GM23338 (cell line): ENCODE measurements around the gene CCDC187.

Source experiments
- CREB1 ChIP-seq: fragments of 250-450 bp; sonication (Bioruptor Pico); IDR thresholded peaks from 2 replicates; pipeline ENCODE4 v1.5.0; 2020; ENCODE audit warnings: low read depth, mild to moderate bottlenecking, moderate library complexity
- CTCF ChIP-seq, 2 experiments: fragments of 200-600 bp in 1 of 2; sonication (generic) in 1 of 2; conservative IDR thresholded peaks; 2 replicates each; pipeline versions ENCODE4 v1.5.1 to v1.6.1; 2016 to 2017; ENCODE audit warnings: antibody characterized with exemption in 2 of 2, low read depth in 2 of 2, mild to moderate bottlenecking in 2 of 2, moderate library complexity in 1 of 2
- ETS1 ChIP-seq: IDR thresholded peaks from 2 replicates; pipeline ENCODE4 v1.6.1; 2016; ENCODE audit warnings: antibody characterized with exemption
- EZH2 ChIP-seq: fragments of 200-600 bp; sonication (generic); IDR thresholded peaks from one replicate; pipeline ENCODE4 v1.8.0; 2017; ENCODE audit warnings: antibody characterized with exemption, mild to moderate bottlenecking, low read depth; ENCODE audit not compliant: unreplicated experiment
- EZH2phosphoT487 ChIP-seq: fragments of 200-600 bp; sonication (generic); IDR thresholded peaks from one replicate; pipeline ENCODE4 v1.8.1; 2018; ENCODE audit warnings: antibody characterized with exemption; ENCODE audit not compliant: unreplicated experiment
- JUNB ChIP-seq: IDR thresholded peaks from one replicate; pipeline ENCODE4 v1.6.1; 2016; ENCODE audit warnings: antibody characterized with exemption; ENCODE audit not compliant: unreplicated experiment
- NANOG ChIP-seq: IDR thresholded peaks from 2 replicates; pipeline ENCODE4 v1.6.1; 2016; ENCODE audit warnings: antibody characterized with exemption, borderline replicate concordance
- POLR2AphosphoS5 ChIP-seq: IDR thresholded peaks from 2 replicates; pipeline ENCODE4 v1.6.1; 2016; ENCODE audit warnings: antibody characterized with exemption, low read depth
- ZNF331 ChIP-seq: fragments of 250-450 bp; sonication (Bioruptor Pico); IDR thresholded peaks from 2 replicates; pipeline ENCODE4 v1.5.0; 2020; ENCODE audit warnings: low read depth, mild to moderate bottlenecking, moderate library complexity
- TF ChIP-seq, protein P1 (sequence below): IDR thresholded peaks from one replicate; pipeline ENCODE4 v1.6.1; 2018; ENCODE audit warnings: antibody characterized with exemption; ENCODE audit not compliant: unreplicated experiment

DNA sequence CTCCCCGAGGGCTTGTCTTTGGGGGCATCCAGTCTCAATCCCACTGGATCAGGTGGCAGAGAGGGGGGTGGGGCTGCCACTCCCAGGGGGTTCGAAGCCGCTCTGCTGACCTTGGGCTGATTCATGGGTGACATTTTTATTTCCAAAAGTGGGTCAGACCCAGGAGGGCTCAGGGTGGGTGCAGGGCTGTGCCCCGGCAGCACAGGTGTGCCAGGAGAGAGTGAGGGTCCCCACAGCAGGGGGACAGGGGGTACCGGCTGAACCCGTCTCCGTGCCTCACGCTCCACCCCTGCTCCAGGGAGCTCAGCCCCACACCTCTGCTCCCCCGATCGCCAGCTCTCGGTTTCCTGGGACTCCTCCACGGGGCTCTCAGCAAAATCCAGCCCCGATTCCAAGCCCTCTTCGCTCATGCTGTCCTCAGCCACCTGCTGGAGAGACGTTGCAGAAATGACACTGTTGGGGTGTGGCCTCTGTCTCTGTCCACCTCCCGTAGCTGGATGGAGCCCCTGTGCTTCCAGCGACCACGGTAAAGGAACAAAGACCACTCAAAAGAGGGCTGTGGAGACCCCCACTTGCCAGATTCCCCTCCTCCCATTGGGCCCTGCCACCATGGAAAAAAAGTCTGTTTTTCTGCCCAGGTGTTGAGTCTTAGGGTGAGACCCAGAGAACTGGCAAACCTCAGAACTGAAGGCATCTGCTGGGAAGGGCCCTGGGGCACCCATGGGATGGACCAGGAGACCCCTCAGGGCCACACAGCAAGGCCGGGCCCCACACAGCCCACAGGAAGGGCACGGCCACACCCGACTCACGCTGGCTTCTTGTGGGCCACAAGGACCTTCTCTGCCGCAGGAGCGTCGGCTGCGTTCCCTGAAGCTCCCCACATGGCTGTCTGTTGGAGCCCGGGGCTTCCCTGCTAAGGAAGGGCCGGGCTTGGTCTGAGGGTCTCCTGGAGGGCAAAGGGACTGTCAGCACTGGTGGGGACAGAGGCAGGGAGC lies 47.7 kb downstream of the CCDC187 start:
- TF ChIP-seq CTCF (conservative IDR thresholded peaks at IDR 0.05; ENCODE audit: low read depth in 2 of 2) = peak in 1 of 2 experiments; percentile 26; a peak in 3 of 4 replicates
- TF ChIP-seq, protein P1, sequence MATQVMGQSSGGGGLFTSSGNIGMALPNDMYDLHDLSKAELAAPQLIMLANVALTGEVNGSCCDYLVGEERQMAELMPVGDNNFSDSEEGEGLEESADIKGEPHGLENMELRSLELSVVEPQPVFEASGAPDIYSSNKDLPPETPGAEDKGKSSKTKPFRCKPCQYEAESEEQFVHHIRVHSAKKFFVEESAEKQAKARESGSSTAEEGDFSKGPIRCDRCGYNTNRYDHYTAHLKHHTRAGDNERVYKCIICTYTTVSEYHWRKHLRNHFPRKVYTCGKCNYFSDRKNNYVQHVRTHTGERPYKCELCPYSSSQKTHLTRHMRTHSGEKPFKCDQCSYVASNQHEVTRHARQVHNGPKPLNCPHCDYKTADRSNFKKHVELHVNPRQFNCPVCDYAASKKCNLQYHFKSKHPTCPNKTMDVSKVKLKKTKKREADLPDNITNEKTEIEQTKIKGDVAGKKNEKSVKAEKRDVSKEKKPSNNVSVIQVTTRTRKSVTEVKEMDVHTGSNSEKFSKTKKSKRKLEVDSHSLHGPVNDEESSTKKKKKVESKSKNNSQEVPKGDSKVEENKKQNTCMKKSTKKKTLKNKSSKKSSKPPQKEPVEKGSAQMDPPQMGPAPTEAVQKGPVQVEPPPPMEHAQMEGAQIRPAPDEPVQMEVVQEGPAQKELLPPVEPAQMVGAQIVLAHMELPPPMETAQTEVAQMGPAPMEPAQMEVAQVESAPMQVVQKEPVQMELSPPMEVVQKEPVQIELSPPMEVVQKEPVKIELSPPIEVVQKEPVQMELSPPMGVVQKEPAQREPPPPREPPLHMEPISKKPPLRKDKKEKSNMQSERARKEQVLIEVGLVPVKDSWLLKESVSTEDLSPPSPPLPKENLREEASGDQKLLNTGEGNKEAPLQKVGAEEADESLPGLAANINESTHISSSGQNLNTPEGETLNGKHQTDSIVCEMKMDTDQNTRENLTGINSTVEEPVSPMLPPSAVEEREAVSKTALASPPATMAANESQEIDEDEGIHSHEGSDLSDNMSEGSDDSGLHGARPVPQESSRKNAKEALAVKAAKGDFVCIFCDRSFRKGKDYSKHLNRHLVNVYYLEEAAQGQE = no peak
- TF ChIP-seq EZH2 = no peak
- no peak for TF ChIP-seq POLR2AphosphoS5
- no peak for TF ChIP-seq ETS1
- no peak for TF ChIP-seq EZH2phosphoT487
- TF ChIP-seq JUNB = no peak
- no peak for TF ChIP-seq CREB1 (CRISPR knock-in tag)
- no peak for TF ChIP-seq NANOG
- TF ChIP-seq ZNF331 (CRISPR knock-in tag) = no peak
